ENCODE data around the gene HMGB3.

DNA sequence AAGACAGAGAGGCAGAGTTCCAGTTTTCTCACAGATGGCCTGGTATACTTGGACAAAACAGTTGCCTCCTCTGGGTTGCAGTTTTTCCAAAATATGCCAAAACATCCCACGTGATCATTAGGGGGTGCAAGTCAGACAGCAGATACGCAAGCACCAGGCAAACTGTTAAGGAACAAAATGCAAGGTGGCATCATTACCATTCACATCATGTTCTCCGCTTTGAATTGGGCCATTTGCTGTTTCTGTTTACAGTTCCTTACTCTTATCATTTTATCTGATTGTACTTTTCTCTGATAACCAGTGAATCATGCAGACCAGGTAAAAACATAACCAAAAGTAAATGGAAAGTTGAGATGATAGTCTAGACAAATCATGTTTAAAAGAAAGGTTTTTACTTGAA, 16.4 kb upstream of the HMGB3 start:
- TF ChIP-seq, protein P1, sequence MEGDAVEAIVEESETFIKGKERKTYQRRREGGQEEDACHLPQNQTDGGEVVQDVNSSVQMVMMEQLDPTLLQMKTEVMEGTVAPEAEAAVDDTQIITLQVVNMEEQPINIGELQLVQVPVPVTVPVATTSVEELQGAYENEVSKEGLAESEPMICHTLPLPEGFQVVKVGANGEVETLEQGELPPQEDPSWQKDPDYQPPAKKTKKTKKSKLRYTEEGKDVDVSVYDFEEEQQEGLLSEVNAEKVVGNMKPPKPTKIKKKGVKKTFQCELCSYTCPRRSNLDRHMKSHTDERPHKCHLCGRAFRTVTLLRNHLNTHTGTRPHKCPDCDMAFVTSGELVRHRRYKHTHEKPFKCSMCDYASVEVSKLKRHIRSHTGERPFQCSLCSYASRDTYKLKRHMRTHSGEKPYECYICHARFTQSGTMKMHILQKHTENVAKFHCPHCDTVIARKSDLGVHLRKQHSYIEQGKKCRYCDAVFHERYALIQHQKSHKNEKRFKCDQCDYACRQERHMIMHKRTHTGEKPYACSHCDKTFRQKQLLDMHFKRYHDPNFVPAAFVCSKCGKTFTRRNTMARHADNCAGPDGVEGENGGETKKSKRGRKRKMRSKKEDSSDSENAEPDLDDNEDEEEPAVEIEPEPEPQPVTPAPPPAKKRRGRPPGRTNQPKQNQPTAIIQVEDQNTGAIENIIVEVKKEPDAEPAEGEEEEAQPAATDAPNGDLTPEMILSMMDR (IDR thresholded peaks at IDR 0.05), result no peak
- no peak for TF ChIP-seq POLR2A (IDR thresholded peaks at IDR 0.05)
